Fibroblast of mammary gland (primary cell): ENCODE measurements around the gene HS6ST3.

Source experiments
- DNase-seq: peaks from one replicate; pipeline ENCODE4 v3.0.0-alpha.2; 2010; ENCODE audit warnings: low read depth
- H3K4me3 ChIP-seq: 2 replicates; pipeline ENCODE4 v1.5.1; 2011; ENCODE audit warnings: low read depth, mild to moderate bottlenecking, low read length, moderate library complexity; ENCODE audit not compliant: control insufficient read depth
- CTCF ChIP-seq: conservative IDR thresholded peaks from 2 replicates; pipeline ENCODE4 v1.5.1; 2011; ENCODE audit warnings: low read depth, low read length, inconsistent platforms; ENCODE audit not compliant: control insufficient read depth, insufficient read depth

HS6ST3 gene

GRCh38 chr13:96779691-96780090 is 689.8 kb downstream of the HS6ST3 start:
- peak; percentile 30 for DNase-seq
- TF ChIP-seq CTCF: no peak
- no peak overlapping the region for H3K4me3 ChIP-seq

GRCh38 chr13:96780105-96780504 is 690.2 kb downstream of the HS6ST3 start:
- no peak for TF ChIP-seq CTCF
- no peak overlapping the region for H3K4me3 ChIP-seq
- peak; percentile 69 for DNase-seq

GRCh38 chr13:96781141-96781540 is 691.2 kb downstream of the HS6ST3 start:
- TF ChIP-seq CTCF: no peak
- no peak for DNase-seq
- H3K4me3 ChIP-seq: no peak overlapping the region

GRCh38 chr13:96782186-96782585 is 692.3 kb downstream of the HS6ST3 start:
- H3K4me3 ChIP-seq: no peak overlapping the region
- TF ChIP-seq CTCF: no peak
- DNase-seq: no peak

GRCh38 chr13:96783057-96783456 is 693.1 kb downstream of the HS6ST3 start:
- H3K4me3 ChIP-seq: no peak overlapping the region
- DNase-seq: no peak
- no peak for TF ChIP-seq CTCF

GRCh38 chr13:96783511-96783910 is 693.6 kb downstream of the HS6ST3 start:
- no peak for TF ChIP-seq CTCF
- no peak for DNase-seq
- H3K4me3 ChIP-seq: no peak overlapping the region

- no peak for DNase-seq
- H3K4me3 ChIP-seq: no peak overlapping the region
- TF ChIP-seq CTCF: no peak
These were observed 696.1 kb downstream of the HS6ST3 start for GRCh38 chr13:96785986-96786385.
